Muscle layer of colon (tissue), 2 donors: ENCODE measurements around the gene GARIN6.
"Not testable (repeated sequence)": the region's sequence is repeated elsewhere in the genome, so short reads cannot be mapped to it uniquely, and the experiment has no call there.

Experiments used
- H3K27ac ChIP-seq: one replicate; pipeline ENCODE4 v1.7.0; 2013; ENCODE audit warnings: low read depth, mild to moderate bottlenecking, low read length, moderate library complexity
- H3K27me3 ChIP-seq, 2 donors: one replicate each; pipeline ENCODE4 v1.7.0; 2013; ENCODE audit warnings: low read length in 2 of 2, mild to moderate bottlenecking in 2 of 2; ENCODE audit not compliant: insufficient read depth in 2 of 2, control insufficient read depth in 1 of 2
- H3K36me3 ChIP-seq: one replicate; pipeline ENCODE4 v1.7.0; 2013; ENCODE audit warnings: mild to moderate bottlenecking, low read length; ENCODE audit not compliant: insufficient read depth
- H3K4me1 ChIP-seq: one replicate; pipeline ENCODE4 v1.7.0; 2013; ENCODE audit warnings: mild to moderate bottlenecking, low read length; ENCODE audit not compliant: insufficient read depth
- H3K4me3 ChIP-seq, 2 donors: one replicate each; pipeline ENCODE4 v1.7.0; 2013; ENCODE audit warnings: low read length in 2 of 2, low read depth in 1 of 2, mild to moderate bottlenecking in 1 of 2, moderate library complexity in 1 of 2
- H3K9ac ChIP-seq: one replicate; pipeline ENCODE4 v1.7.0; 2013; ENCODE audit warnings: low read length
- H3K9me3 ChIP-seq: one replicate; pipeline ENCODE4 v1.7.0; 2013; ENCODE audit warnings: mild to moderate bottlenecking, low read length
- donor health status: abdominal sarcoma.
- donor health status: Adenocarcinoma of cecum.

Gene GARIN6

GRCh38 chr12:99647453-99647852 lies at the start of gene GARIN6:
Gene GARIN6 (plus strand): TSS chr12:99647753. CDS start chr12:99648175, 422 bp downstream.
- Histone ChIP-seq H3K27ac (no peak within 1 kb of the TSS), H3K27me3 (no peaks in the 10 kb centered on the region), H3K36me3 (peaks cover 7% of the 10 kb centered on the region), H3K4me3 (no peak within 1 kb of the TSS), H3K9ac (no peak within 1 kb of the TSS), H3K4me1 (no peaks in the 10 kb centered on the region), H3K9me3 (no peaks in the 10 kb centered on the region)

GRCh38 chr12:99598785-99599184 lies 48.8 kb upstream of the GARIN6 start:
- no peak overlapping the region for H3K9ac ChIP-seq
- no peaks in the 10 kb centered on the region for H3K27me3 ChIP-seq
- H3K4me1 ChIP-seq, result no peaks in the 10 kb centered on the region
- no peaks in the 10 kb centered on the region for H3K9me3 ChIP-seq
- no peak overlapping the region for H3K27ac ChIP-seq
- no peaks in the 10 kb centered on the region for H3K36me3 ChIP-seq
- H3K4me3 ChIP-seq, result no peak overlapping the region

DNA sequence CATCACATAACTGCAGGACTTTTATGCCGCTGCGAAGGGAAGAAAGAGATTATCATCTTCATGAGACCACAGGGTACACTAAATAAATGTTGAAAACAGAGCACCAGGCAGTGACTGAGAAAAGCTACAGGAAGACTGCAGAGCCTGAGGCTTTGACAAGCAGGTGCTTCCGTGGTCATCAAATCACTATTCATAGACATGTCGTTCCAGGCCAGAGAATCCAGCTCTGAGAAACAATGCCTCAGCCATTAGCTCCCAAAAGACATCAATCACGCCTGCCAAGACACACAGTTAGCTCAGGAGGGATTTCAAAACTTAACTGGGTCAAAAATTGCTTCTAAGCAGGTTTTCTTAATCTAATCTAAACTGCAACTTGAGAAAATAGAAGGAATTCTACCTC lies 47.2 kb upstream of the GARIN6 start:
- no peak overlapping the region for H3K27ac ChIP-seq
- no peaks in the 10 kb centered on the region for H3K36me3 ChIP-seq
- H3K4me3 ChIP-seq, result no peak overlapping the region
- H3K9me3 ChIP-seq, result no peaks in the 10 kb centered on the region
- H3K4me1 ChIP-seq, result no peaks in the 10 kb centered on the region
- H3K27me3 ChIP-seq, result no peaks in the 10 kb centered on the region
- H3K9ac ChIP-seq, result no peak overlapping the region

DNA sequence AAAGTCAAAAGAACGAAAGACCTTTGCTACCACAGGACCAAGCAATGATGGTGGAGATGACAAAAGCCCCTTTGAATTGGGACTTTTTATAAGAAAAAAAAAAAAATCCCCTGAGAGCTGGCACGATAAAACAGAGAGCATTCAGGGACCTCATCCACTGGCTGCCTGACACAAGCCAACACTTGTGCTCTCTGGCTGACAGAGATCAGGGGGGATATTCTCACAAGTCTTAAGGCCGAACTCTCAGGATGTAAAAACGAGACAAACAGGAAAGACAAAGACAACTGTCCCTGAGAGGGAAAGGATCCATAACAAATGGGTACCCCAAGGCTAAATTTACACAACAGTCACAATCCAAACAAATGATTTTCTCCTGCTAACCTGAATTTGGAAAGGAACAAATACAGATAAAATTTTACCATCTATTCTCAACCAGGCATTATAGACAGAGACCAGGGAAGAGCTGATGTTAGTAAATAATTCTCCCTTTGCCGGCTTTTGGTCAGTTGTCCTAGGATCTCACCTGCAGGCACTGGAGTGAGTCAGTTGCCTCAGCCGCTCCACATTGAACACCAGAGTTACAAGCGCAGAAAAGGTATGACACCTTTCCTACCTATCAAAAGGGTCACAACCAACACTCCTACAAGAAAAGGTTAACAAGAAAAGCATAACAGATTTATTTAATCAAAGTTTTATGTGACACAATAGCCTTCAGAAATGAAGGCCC lies 37.9 kb upstream of the GARIN6 start:
- H3K4me1 ChIP-seq, result no peaks in the 10 kb centered on the region
- no peaks in the 10 kb centered on the region for H3K36me3 ChIP-seq
- no peaks in the 10 kb centered on the region for H3K9me3 ChIP-seq
- no peak overlapping the region for H3K9ac ChIP-seq
- H3K27me3 ChIP-seq, result no peaks in the 10 kb centered on the region
- H3K4me3 ChIP-seq, result no peak overlapping the region
- H3K27ac ChIP-seq, result no peak overlapping the region

- no peaks in the 10 kb centered on the region for H3K9me3 ChIP-seq
- H3K9ac ChIP-seq, result no peak overlapping the region
- no peak overlapping the region for H3K27ac ChIP-seq
- no peaks in the 10 kb centered on the region for H3K36me3 ChIP-seq
- H3K4me3 ChIP-seq, result no peak overlapping the region
- no peaks in the 10 kb centered on the region for H3K4me1 ChIP-seq
- no peaks in the 10 kb centered on the region for H3K27me3 ChIP-seq
These were observed 36.4 kb upstream of the GARIN6 start for GRCh38 chr12:99611117-99611516.

DNA sequence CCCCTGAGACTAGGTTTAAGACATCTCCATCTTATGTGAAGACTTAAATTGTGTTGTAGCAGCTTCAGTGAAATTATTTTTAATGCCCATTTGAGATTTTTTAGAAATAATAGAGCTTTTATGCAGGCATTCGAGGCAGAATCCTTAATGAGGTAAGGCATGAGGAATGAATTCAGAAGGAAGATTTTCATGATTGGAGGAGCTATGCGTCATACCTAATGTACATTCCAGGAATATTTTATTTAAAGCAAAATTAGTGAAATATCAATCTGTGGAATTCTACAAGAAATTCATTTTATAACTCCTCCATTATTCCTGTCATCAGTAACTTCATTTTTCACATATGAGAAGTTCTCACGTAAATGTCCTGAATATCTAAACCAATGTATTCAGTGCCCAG lies 36.0 kb upstream of the GARIN6 start:
- Histone ChIP-seq H3K27ac (no peak overlapping the region), H3K4me3 (no peak overlapping the region), H3K27me3 (no peaks in the 10 kb centered on the region), H3K9me3 (no peaks in the 10 kb centered on the region), H3K9ac (no peak overlapping the region), H3K4me1 (no peaks in the 10 kb centered on the region), H3K36me3 (no peaks in the 10 kb centered on the region)

- H3K27me3 ChIP-seq, result no peaks in the 10 kb centered on the region
- H3K9me3 ChIP-seq, result peaks cover 7% of the 10 kb centered on the region
These were observed 28.9 kb upstream of the GARIN6 start for GRCh38 chr12:99618657-99619056.

DNA sequence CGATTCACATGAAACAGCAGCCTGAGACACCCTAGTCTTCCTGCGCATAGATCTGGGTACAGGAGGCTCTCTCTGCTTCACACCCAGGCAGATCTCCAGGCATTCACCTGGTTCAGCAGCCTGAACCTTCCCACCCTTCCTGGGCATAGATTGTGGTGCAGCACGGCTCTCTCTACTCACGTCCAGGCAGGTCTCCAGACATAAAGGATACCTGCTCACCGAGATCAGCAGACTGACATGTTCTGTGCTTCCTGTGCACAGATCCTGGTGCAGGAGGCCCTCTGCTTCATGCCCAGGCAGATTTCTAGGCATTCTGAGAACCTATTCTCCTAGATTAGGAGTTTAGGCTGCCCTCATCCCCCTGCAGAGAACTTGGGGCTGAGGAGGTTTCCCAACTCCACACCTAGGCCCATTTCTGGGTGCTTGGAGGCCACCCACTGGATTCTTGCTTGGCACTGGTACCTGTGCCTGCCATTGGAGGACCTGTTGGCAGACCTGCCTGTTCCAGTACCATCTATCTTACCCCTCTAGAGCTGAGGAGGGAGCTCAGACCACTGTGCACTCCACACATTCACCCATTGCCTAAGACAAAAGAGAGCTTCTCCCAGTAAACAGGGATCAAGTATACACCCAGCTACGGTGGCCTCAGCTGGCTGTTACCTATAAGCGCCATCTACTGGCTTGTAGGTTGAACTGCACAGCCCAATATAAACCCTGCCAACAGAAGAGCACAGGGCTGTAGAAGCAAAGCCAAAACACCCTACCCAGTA lies 28.0 kb upstream of the GARIN6 start:
- no peak overlapping the region for H3K27ac ChIP-seq
- H3K4me3 ChIP-seq, result no peak overlapping the region
- H3K9ac ChIP-seq, result no peak overlapping the region
- no peaks in the 10 kb centered on the region for H3K27me3 ChIP-seq
- no peaks in the 10 kb centered on the region for H3K4me1 ChIP-seq
- H3K9me3 ChIP-seq, result peaks cover 7% of the 10 kb centered on the region
- H3K36me3 ChIP-seq, result no peaks in the 10 kb centered on the region

More at GRCh38 chr12:99618657-99619056, 28.9 kb upstream of the GARIN6 start:
- no peak overlapping the region for H3K9ac ChIP-seq
- no peak overlapping the region for H3K27ac ChIP-seq
- no peaks in the 10 kb centered on the region for H3K36me3 ChIP-seq
- no peaks in the 10 kb centered on the region for H3K4me1 ChIP-seq
- no peak overlapping the region for H3K4me3 ChIP-seq

GRCh38 chr12:99620159-99620479 lies 27.4 kb upstream of the GARIN6 start:
- Histone ChIP-seq H3K4me1 (no peaks in the 10 kb centered on the region), H3K27me3 (no peaks in the 10 kb centered on the region), H3K9me3 (peaks cover 7% of the 10 kb centered on the region), H3K9ac (no peak overlapping the region), H3K36me3 (no peaks in the 10 kb centered on the region), H3K4me3 (no peak overlapping the region), H3K27ac (no peak overlapping the region)

GRCh38 chr12:99624591-99624990 lies 23.0 kb upstream of the GARIN6 start:
- not testable (repeated sequence) for H3K4me1 ChIP-seq, H3K9me3 ChIP-seq, H3K27me3 ChIP-seq, H3K9ac ChIP-seq, H3K27ac ChIP-seq, H3K36me3 ChIP-seq, H3K4me3 ChIP-seq

DNA sequence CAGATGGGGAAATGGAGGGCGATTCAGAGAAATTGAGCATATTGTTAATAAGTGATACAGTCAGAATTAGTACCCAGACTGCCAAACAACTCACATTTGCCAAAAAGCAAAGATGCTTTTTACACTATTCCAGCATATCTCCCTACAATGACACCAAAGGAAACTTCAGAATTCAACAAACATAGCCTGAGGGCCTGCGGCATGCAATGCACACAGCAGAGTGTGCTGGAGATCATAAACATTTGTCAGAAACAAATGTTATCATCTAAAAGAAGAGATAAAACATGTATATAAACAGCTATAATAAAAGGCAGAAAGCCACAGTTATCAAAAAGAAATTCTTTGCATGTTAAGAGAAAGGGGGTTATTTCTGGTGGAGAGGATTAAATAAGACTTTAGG lies 20.1 kb upstream of the GARIN6 start:
- no peaks in the 10 kb centered on the region for H3K36me3 ChIP-seq
- no peaks in the 10 kb centered on the region for H3K4me1 ChIP-seq
- H3K27me3 ChIP-seq, result no peaks in the 10 kb centered on the region
- no peak overlapping the region for H3K27ac ChIP-seq
- H3K4me3 ChIP-seq, result no peak overlapping the region
- no peak overlapping the region for H3K9ac ChIP-seq
- no peaks in the 10 kb centered on the region for H3K9me3 ChIP-seq

GRCh38 chr12:99644629-99645028 lies 2.9 kb upstream of the GARIN6 start:
- Histone ChIP-seq H3K4me1 (no peaks in the 10 kb centered on the region), H3K4me3 (no peak overlapping the region), H3K9me3 (no peaks in the 10 kb centered on the region), H3K27me3 (no peaks in the 10 kb centered on the region), H3K9ac (no peak overlapping the region), H3K36me3 (peaks cover 7% of the 10 kb centered on the region), H3K27ac (no peak overlapping the region)
